Activated CD4-positive, alpha-beta T cell treated with anti-CD3 and anti-CD28 coated beads, Interleukin-2, amount 10 ng/mL, durations not matched to agents 7 days and 5 days (primary cell): Measurements from ENCODE around the gene ZNF267. TPM values are rescaled to one million over a fixed set of nuclear protein-coding genes. Genes with fewer than 3 reads are reported as not detected.
"Not testable (repeated sequence)": the region's sequence is repeated elsewhere in the genome, so short reads cannot be mapped to it uniquely, and the experiment has no call there.

Experiments
- CTCF ChIA-PET: fragments of 350-600 bp; sonication (Branson Sonifier 250); formaldehyde crosslinking; loops from one replicate; lab custom pipeline; 2021; ENCODE audit warnings: antibody characterized with exemption; lab: Charles Lee
- POLR2A ChIA-PET: fragments of 350-600 bp; sonication (Branson Sonifier 250); formaldehyde crosslinking; loops from one replicate; lab custom pipeline; 2021; ENCODE audit warnings: antibody characterized with exemption; lab: Charles Lee
- DNase-seq: peaks from one replicate; pipeline ENCODE4 v3.0.0-alpha.2; 2020
- H3K27ac Mint-ChIP-seq: one replicate; pipeline ENCODE4 v1.8.0; 2021; ENCODE audit warnings: mild to moderate bottlenecking, moderate library complexity, mixed read lengths
- H3K27me3 Mint-ChIP-seq: one replicate; pipeline ENCODE4 v1.8.0; 2021; ENCODE audit warnings: mixed read lengths
- H3K36me3 Mint-ChIP-seq: one replicate; pipeline ENCODE4 v1.8.0; 2021; ENCODE audit warnings: low read depth, mixed read lengths
- H3K4me1 Mint-ChIP-seq: one replicate; pipeline ENCODE4 v1.8.0; 2021; ENCODE audit warnings: mixed read lengths
- H3K4me3 Mint-ChIP-seq: one replicate; pipeline ENCODE4 v1.8.0; 2021; ENCODE audit warnings: mild to moderate bottlenecking, moderate library complexity, mixed read lengths
- H3K9me3 Mint-ChIP-seq: one replicate; pipeline ENCODE4 v1.8.0; 2021; ENCODE audit warnings: mixed read lengths
- total RNA-seq, 2 experiments: library from RNA; stranded (reverse); gene quantifications; one replicate each; pipeline ENCODE4 v1.2.3, GENCODE V29; 2021

ZNF267 gene
- total RNA-seq, 2 experiments from 2014 or later = 45.0 to 46.7 TPM

DNA sequence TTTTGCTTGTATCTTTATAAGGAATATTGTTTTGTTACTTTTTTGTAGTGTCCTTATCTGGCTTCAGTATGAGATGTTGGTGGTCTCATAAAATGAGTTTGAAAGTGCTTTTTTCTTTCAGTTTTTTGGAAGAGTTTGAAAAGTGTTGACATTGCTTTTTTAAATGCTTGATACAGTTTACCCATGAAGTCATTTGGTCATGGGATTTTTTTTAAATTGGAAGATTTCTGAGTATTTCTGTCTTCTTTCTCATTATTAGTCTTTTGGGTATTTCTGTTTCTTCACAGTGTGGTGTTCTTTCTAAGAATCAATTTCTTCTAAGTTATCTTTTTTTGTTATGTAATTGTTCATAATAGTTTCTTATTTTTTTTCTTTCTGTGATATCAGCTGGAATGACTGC, 15.1 kb downstream of the ZNF267 start:
- ChIA-PET CTCF (no interaction called here), POLR2A (no interaction called here)
- Mint-ChIP-seq H3K9me3 (peaks cover 64% of the 10 kb centered on the region), H3K27ac (peak overlapping the region; percentile 71), H3K36me3 (peaks cover 98% of the 10 kb centered on the region), H3K4me1 (peaks cover 35% of the 10 kb centered on the region), H3K27me3 (no peaks in the 10 kb centered on the region), H3K4me3 (no peak overlapping the region)
- DNase-seq = no peak

GRCh38 chr16:31892111-31892510, 18.5 kb downstream of the ZNF267 start:
- H3K4me1 Mint-ChIP-seq = peaks cover 28% of the 10 kb centered on the region
- H3K4me3 Mint-ChIP-seq, CTCF ChIA-PET, H3K27ac Mint-ChIP-seq, H3K27me3 Mint-ChIP-seq, DNase-seq, POLR2A ChIA-PET: not testable (repeated sequence)
- H3K9me3 Mint-ChIP-seq = peaks cover 78% of the 10 kb centered on the region
- peaks cover 98% of the 10 kb centered on the region for H3K36me3 Mint-ChIP-seq

DNA sequence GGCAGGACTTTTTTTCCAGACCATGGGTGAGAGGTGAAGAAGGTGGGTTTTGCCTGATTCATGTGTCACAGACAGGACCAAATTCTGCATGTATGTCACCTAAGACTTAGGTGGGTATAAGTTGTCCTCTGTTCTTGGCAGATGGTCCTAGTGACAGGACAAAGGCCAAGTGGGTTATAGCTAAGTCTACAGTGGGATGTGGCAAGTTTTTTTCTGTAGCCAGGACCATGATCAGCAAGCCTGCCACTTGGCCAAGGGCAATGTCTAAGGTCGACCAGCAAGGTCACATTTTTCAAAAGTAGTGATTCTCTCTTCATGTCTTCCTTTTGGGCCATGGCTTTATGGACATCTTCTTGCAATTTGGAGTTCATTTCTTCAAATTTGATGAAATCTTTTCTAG, 20.2 kb downstream of the ZNF267 start:
- peaks cover 21% of the 10 kb centered on the region for H3K4me1 Mint-ChIP-seq
- peaks cover 98% of the 10 kb centered on the region for H3K36me3 Mint-ChIP-seq
- ChIA-PET CTCF (interaction anchor here (0.7 to 2.1 kb wide), 4 partner anchors 12 to 490 kb away, joined by 3 to 5 read pairs (median 4); partner anchors contain the start of gene ARMC5), POLR2A (no interaction called here)
- no peak overlapping the region for H3K27ac Mint-ChIP-seq
- peaks cover 79% of the 10 kb centered on the region for H3K9me3 Mint-ChIP-seq
- H3K4me3 Mint-ChIP-seq = no peak overlapping the region
- no peak for DNase-seq
- H3K27me3 Mint-ChIP-seq = no peaks in the 10 kb centered on the region

DNA sequence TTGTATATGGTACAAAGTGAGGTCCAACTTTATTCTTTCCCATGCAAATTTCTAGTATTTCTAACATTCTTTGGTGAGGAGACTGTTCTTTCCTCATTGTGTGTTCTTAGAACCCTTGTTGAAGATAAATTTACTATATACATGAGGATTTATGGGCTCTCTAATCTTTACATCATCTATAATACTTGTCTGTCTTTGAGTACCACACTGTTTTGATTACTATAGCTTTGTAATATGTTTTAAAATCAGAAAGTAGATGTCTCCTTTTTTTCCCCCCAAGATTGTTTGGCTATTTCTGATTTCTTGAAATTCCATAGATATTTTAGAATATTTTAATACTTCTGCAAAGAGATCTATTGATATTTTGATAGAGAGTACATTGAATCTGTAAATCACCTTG, 23.7 kb downstream of the ZNF267 start:
- Mint-ChIP-seq H3K4me1 (peaks cover 13% of the 10 kb centered on the region), H3K9me3 (peaks cover 59% of the 10 kb centered on the region)
- POLR2A ChIA-PET = no interaction called here

GRCh38 chr16:31899505-31899904, 25.9 kb downstream of the ZNF267 start:
- ChIA-PET CTCF (no interaction called here), POLR2A (no interaction called here)
- peaks cover 14% of the 10 kb centered on the region for H3K4me1 Mint-ChIP-seq
- H3K9me3 Mint-ChIP-seq = peaks cover 51% of the 10 kb centered on the region
- H3K36me3 Mint-ChIP-seq = peaks cover 87% of the 10 kb centered on the region
- H3K27ac Mint-ChIP-seq = no peak overlapping the region
- no peak for DNase-seq
- no peak overlapping the region for H3K4me3 Mint-ChIP-seq
- H3K27me3 Mint-ChIP-seq = no peaks in the 10 kb centered on the region

More for the DNA sequence above, 23.7 kb downstream of the ZNF267 start:
- CTCF ChIA-PET = interaction anchor here (1.6 kb wide), 1 partner anchor 11 kb away, joined by 3 read pairs; no protein-coding TSS in a partner anchor
- H3K36me3 Mint-ChIP-seq = peaks cover 90% of the 10 kb centered on the region
- no peak overlapping the region for H3K4me3 Mint-ChIP-seq
- no peak overlapping the region for H3K27ac Mint-ChIP-seq
- DNase-seq = no peak
- no peaks in the 10 kb centered on the region for H3K27me3 Mint-ChIP-seq

DNA sequence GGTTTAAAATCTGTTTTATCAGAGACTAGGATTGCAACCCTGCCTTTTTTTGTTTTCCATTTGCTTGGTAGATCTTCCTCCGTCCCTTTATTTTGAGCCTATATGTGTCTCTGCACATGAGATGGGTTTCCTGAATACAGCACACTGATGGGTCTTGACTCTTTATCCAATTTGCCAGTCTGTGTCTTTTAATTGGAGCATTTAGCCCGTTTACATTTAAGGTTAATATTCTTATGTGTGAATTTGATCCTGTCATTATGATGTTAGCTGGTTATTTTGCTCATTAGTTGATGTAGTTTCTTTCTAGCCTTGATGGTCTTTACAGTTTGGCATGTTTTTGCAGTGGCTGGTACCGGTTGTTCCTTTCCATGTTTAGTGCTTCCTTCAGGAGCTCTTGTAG, 31.0 kb downstream of the ZNF267 start:
- Mint-ChIP-seq H3K36me3 (peaks cover 83% of the 10 kb centered on the region), H3K4me1 (peaks cover 19% of the 10 kb centered on the region), H3K9me3 (peaks cover 46% of the 10 kb centered on the region)
- H3K4me3 Mint-ChIP-seq, POLR2A ChIA-PET, DNase-seq, CTCF ChIA-PET, H3K27me3 Mint-ChIP-seq, H3K27ac Mint-ChIP-seq: not testable (repeated sequence)

DNA sequence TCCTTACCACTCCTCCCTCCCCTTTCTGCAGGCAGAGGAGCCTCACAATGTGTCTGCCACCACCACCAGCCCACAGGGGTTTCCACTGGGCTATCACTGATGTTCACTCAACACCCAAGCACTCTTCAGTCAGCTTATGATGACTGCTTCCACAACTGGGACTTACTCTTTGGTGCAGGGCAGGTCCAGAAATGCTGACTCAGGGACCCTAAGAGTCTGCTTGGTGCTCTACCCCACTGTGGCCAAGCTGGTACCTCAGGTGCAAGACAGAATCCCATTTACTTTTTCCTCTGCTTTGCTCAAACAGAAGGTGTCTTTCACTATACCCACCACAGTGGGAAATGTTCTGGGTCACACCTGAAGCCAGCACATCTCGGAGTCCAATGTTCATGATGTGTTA, 40.1 kb downstream of the ZNF267 start:
- POLR2A ChIA-PET = no interaction called here

GRCh38 chr16:31916056-31916488, 42.5 kb downstream of the ZNF267 start:
- no peak for DNase-seq
- Mint-ChIP-seq H3K4me3 (no peak overlapping the region), H3K27ac (no peak overlapping the region), H3K36me3 (peaks cover 90% of the 10 kb centered on the region), H3K4me1 (peaks cover 9% of the 10 kb centered on the region), H3K9me3 (peaks cover 84% of the 10 kb centered on the region), H3K27me3 (no peaks in the 10 kb centered on the region)
- POLR2A ChIA-PET = no interaction called here
- CTCF ChIA-PET = no interaction called here

More for the DNA sequence above, 40.1 kb downstream of the ZNF267 start:
- CTCF ChIA-PET = no interaction called here
- H3K27ac Mint-ChIP-seq = no peak overlapping the region
- H3K4me3 Mint-ChIP-seq = no peak overlapping the region
- peaks cover 19% of the 10 kb centered on the region for H3K4me1 Mint-ChIP-seq
- peaks cover 95% of the 10 kb centered on the region for H3K36me3 Mint-ChIP-seq
- peaks cover 86% of the 10 kb centered on the region for H3K9me3 Mint-ChIP-seq
- no peak for DNase-seq
- no peaks in the 10 kb centered on the region for H3K27me3 Mint-ChIP-seq

- no peak overlapping the region for H3K27ac Mint-ChIP-seq
These were observed 46.8 kb downstream of the ZNF267 start for GRCh38 chr16:31920373-31920772.

GRCh38 chr16:31951806-31952205, 78.2 kb downstream of the ZNF267 start:
- H3K36me3 Mint-ChIP-seq, CTCF ChIA-PET, H3K4me1 Mint-ChIP-seq, H3K27ac Mint-ChIP-seq, H3K9me3 Mint-ChIP-seq, DNase-seq, H3K27me3 Mint-ChIP-seq, H3K4me3 Mint-ChIP-seq, POLR2A ChIA-PET: not testable (repeated sequence)

More at GRCh38 chr16:31920373-31920772, 46.8 kb downstream of the ZNF267 start:
- H3K4me3 Mint-ChIP-seq = no peak overlapping the region
- no peaks in the 10 kb centered on the region for H3K4me1 Mint-ChIP-seq
- no peaks in the 10 kb centered on the region for H3K27me3 Mint-ChIP-seq
- no peak for DNase-seq
- ChIA-PET POLR2A (no interaction called here), CTCF (no interaction called here)
- H3K9me3 Mint-ChIP-seq = peaks cover 63% of the 10 kb centered on the region
- H3K36me3 Mint-ChIP-seq = peaks cover 54% of the 10 kb centered on the region

DNA sequence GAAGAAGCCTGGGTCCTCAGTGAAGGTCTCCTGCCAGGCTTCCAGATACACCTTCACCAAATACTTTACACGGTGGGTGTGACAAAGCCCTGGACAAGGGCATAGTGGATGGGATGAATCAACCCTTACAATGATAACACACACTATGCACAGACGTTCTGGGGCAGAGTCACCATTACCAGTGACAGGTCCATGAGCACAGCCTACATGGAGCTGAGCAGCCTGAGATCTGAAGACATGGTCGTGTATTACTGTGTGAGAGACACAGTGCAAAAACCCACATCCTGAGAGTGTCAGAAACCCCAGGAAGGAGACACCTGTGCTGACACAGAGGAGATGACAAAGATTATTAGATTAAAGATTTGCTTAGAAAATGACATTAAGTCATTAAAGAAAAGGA, 78.6 kb downstream of the ZNF267 start:
- peak; percentile 44 for DNase-seq
- H3K4me1 Mint-ChIP-seq, H3K27ac Mint-ChIP-seq, H3K36me3 Mint-ChIP-seq, CTCF ChIA-PET, POLR2A ChIA-PET, H3K27me3 Mint-ChIP-seq, H3K9me3 Mint-ChIP-seq, H3K4me3 Mint-ChIP-seq: not testable (repeated sequence)

- H3K27ac Mint-ChIP-seq, H3K4me3 Mint-ChIP-seq, H3K36me3 Mint-ChIP-seq, DNase-seq, CTCF ChIA-PET, POLR2A ChIA-PET, H3K27me3 Mint-ChIP-seq, H3K9me3 Mint-ChIP-seq, H3K4me1 Mint-ChIP-seq: not testable (repeated sequence)
These were observed 82.6 kb downstream of the ZNF267 start for GRCh38 chr16:31956221-31956620.

DNA sequence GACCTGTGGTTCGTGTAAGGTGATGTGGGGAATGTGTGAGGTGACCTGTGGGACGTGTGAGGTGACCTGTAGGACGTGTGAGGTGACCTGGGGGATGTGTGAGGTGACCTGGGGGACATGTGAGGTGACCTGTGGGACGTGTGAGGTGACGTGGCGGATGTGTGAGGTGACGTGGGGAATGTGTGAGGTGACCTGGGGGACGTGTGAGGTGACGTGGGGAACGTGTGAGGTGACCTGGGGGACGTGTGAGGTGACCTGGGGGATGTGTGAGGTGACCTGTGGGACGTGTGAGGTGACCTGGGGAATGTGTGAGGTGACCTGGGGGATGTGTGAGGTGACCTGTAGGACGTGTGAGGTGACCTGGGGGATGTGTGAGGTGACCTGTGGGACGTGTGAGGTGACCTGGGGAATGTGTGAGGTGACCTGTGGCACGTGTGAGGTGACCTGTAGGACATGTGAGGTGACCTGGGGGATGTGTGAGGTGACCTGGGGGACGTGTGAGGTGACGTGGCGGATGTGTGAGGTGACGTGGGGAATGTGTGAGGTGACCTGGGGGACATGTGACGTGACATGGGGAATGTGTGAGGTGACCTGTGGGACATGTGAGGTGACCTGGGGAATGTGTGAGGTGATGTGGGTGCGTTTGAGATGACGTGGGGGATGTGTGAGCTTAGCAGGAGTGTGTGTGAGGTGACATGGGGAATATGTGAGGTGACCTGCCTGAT, 86.7 kb downstream of the ZNF267 start:
- H3K9me3 Mint-ChIP-seq, CTCF ChIA-PET, POLR2A ChIA-PET, H3K36me3 Mint-ChIP-seq, H3K4me3 Mint-ChIP-seq, DNase-seq, H3K27me3 Mint-ChIP-seq, H3K4me1 Mint-ChIP-seq, H3K27ac Mint-ChIP-seq: not testable (repeated sequence)
